Stromal cell of bone marrow (primary cell): ENCODE measurements around the gene PCCA.

ENCODE experiments used
- DNase-seq: peaks from one replicate; pipeline ENCODE4 v3.0.0-alpha.2; 2012; ENCODE audit warnings: low read depth

PCCA gene

DNA sequence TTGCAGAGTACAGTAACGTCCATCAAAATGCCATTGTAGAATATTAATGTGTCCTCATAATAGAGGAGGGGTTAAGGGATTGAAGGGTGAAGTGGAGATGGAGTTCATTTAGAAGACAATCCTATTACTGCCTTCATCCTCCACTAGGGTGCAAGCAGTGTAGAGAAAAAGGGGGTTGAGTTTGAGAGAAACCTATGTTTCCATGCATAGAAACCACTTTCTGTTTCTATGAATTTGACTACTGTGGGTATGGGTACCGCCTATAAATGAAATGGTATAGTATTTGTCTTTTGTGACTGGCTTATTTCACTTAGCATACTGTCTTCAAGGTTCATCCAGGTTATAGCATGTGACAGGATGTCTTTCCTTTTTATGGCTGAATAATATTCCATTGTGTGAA is 343.7 kb downstream of the PCCA start:
- DNase-seq, result no peak

GRCh38 chr13:100433475-100433874 is 344.6 kb downstream of the PCCA start:
- DNase-seq, result no peak

- no peak for DNase-seq
Measured at GRCh38 chr13:100434010-100434763, 345.3 kb downstream of the PCCA start.

GRCh38 chr13:100436099-100436498 is 347.2 kb downstream of the PCCA start:
- no peak for DNase-seq

- DNase-seq, result no peak
Measured at GRCh38 chr13:100438059-100438788, 349.3 kb downstream of the PCCA start.

DNA sequence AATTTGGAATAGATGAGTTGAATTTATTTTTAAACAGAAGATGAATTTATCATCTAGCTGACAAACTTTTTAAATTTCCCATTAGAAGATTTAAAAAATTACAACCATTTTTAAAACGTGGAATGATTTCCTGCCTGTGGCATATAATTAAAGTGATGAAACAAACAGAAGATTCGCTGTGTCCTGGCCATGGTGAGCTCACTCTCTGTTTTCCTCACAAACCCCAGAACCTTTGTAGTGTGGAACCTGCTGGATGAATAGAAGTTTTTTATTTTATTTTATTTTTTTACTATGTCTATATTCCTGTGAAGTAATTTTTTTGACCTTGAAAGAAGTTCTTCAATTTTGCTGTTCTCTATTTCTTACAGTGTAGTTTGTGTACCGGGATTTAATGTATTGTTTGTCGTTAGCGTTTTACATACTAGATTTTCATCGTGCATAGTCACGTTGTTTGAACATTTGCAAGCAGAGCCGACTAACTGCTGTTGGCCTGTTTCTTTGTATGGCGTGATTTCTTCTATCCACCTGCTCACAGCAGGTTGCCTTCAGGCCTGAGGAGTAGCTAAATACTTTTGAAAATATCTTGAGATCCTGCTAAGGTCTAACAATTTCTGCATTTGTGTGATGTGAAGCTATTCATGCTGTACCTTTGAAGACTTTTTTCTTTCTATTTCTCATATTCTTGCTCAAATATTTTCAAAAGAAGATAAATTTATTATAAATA is 350.5 kb downstream of the PCCA start:
- no peak for DNase-seq

DNA sequence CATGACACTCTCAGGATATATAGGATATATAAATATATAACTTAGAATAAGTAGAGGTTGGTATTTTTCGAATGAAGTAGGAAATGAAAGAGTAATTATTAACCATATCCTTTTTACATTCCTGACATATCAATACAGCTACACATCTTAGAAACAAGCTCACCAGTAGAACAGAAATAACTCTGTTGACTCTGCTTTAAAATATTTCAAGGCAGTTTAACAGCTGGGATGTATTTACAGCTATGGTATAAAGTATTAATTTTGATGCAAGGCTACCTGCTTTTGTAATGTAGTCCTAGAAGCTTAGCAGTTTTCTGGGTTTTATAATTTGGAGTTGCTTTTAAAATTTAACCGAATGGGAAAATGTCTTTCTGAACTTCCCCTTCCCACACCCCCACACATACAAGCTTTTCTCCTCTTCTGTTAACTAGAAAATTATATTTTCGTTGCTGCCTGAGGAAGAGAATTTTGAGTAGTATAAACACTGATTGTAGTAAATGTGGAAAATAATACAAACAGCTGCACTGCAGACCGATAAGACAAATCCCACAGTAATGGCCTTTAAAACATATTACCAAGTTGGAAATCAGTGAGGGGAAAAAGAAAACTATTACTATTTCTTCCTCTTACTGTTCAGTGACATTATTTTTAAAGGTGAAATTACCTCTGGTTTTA is 352.0 kb downstream of the PCCA start:
- no peak for DNase-seq

DNA sequence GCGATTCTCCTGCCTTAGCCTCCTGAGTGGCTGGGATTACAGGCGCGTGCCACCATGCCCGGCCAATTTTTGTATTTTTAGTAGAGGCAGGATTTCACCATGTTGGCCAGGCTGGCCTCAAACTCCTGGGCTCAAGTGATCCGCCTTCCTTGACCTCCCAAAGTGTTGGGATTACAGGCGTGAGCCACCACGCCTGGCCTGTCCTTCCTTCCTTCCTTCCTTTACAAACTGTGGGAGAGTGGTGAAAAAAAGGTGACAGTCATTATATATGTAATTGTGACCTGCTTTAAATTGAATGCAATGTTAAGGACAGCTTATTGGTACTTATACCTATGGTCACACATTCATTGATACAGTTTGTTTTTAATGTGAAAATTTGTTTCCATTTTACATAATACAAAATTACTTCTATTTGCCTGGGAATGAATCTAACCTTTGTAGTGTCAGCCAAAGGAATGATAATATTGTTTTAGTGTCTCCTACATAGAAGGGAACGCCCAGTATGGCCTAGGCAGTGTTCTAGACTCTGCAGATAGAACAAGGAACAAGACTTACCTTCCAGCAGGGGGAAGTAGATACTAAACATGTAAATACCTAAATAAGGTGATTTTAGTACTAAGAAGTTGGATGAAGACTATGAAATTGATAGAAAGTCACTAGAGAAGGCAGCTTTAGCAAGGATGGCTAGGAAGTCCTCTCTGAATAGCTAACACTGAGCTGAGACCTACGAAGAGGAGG is 353.4 kb downstream of the PCCA start:
- DNase-seq, result no peak

DNA sequence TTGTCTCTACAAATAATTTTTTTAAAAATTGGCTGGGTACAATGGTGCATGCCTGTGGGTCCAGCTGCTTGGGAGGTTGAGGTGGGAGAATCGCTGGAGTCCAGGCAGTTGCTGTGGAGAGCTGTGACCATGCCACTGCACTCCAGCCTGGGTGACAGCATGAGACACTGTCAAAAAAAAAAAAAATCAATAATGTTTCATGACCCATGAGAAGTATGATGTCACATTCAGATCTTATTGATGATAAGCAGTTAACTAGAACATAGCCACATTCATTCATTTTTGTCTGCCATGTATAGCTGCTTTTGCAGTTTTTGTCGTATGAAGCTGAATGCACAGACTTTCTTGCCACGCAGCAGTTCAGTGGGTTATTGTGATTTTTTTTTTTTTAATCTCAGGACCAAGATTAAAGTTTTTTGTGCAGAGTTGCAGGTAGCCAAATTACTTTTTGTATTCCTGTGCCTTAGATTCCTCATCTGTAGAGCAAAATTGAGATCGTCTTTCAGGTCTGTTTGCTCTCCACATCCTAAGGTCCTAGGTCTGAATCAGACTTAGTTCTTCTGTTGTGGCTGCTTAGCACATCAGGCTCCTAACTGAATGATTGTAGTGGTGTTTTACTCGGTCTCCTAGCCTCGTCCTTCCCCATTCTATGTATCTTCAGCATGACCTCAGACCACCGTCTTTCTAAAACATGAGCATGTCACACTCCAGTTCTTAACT is 354.5 kb downstream of the PCCA start:
- no peak for DNase-seq

DNA sequence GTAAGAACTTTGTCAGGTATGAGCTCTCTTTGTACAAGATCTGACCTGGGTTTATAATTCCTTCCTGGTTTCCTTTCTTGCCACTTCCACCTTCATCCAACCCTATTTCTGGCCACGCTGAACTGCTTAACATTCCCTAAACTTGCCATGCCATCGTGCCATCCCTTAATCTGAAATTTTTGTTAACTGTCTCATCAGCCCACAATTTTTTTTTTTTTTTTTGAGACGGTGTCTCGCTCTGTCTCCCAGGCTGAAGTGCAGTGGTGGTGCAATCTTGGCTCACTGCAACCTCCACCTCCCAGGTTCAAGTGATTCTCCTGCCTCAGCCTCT is 355.1 kb downstream of the PCCA start:
- no peak for DNase-seq

DNA sequence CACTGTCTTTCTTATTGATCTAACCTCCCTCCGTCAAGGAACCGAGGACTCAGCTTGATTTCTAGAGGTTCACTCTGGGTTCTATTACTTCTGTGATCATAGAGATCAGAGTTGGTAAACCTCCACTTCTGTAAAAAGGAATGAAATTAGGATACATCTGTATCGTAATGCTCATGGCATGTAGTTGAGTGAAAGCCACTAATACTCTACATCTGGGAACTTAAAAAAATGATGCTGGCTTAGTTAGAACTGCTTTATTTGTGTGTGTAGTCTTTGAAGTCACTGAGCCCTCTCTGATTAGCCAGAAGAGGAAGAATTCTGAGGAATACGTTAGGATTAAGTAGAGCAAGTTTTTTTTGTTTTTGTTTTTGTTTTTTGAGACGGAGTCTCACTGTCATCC is 358.9 kb downstream of the PCCA start:
- no peak for DNase-seq

- DNase-seq, result no peak
Measured at GRCh38 chr13:100451923-100452322, 363.0 kb downstream of the PCCA start.

DNA sequence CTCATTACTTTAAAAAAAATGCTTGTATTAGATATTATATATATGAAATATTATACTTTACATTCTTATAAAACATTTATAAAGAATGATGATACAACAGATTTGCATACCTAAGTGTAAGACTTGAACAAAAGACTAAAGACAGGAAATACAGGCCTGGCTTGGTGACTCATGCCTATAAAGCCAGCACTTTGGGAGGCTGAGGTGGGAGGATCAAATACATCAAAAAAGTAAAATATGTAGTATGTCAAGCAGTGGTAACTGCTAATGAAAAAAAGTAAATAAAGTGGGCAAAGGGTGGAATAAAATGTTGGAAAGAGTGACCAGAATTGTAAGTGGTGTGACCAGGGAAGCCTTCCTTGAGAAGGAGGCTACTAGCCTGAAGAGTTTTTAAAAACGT is 366.0 kb downstream of the PCCA start:
- DNase-seq, result peak; percentile 2

- no peak for DNase-seq
Measured at GRCh38 chr13:100458673-100459072, 369.8 kb downstream of the PCCA start.

- no peak for DNase-seq
Measured at GRCh38 chr13:100459747-100460146, 370.9 kb downstream of the PCCA start.

DNA sequence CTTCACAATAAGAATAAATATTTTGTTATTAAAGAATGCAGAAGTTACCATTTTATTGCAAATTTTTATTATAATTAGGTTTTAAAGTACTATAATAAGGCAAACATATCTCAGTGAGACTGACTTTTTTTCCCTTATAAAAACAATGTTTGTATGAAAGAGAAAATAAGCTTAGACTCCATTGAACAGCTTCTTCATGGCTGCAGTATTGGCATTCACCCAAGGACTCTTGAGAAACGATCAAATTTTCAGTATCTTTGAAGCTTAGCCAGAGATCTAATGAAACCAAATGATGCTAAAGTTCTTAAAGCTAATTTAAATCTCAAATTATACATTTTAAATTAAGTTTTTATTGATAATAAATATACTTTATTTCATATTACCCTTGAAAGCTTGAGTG is 371.4 kb downstream of the PCCA start:
- DNase-seq, result no peak

- no peak for DNase-seq
Measured at GRCh38 chr13:100460791-100461190, 371.9 kb downstream of the PCCA start.

- DNase-seq, result no peak
Measured at GRCh38 chr13:100461309-100462030, 372.6 kb downstream of the PCCA start.

DNA sequence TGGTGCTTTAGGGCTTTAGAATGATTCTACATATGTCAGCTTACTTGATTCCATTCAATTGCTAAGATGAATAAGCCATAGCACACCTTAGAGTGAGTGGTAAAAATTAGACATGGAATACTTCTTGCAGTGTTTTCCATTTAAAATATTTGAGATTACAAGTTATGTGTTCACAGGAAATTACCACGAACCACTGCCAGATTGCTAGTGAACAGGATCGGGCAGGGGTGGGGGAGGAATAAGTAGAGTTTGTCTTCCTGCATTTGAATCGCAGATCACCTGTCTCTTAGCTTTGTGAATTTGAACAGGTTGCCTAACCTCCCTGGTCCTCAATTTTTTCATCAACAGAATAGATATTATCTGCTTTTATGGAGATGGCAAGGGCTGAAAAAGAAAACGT is 375.1 kb downstream of the PCCA start:
- no peak for DNase-seq

GRCh38 chr13:100465558-100465957 is 376.7 kb downstream of the PCCA start:
- DNase-seq, result no peak
